Measurements from ENCODE around the gene LIG3.

- TF ChIP-seq CTCF (IDR thresholded peaks at IDR 0.05) (no peak), POLR2AphosphoS5 (IDR thresholded peaks at IDR 0.05) (no peak), POLR2A (IDR thresholded peaks at IDR 0.05) (no peak)
These were observed 61.1 kb downstream of the LIG3 start for GRCh38 chr17:35041390-35041789.

Data from gastroesophageal sphincter (tissue), 3 donors.